Naive thymus-derived CD8-positive, alpha-beta T cell (primary cell): ENCODE measurements around the gene RHOT1. TPM values are rescaled to one million over a fixed set of nuclear protein-coding genes. Genes with fewer than 3 reads are reported as not detected.
"Not testable (repeated sequence)": the region's sequence is repeated elsewhere in the genome, so short reads cannot be mapped to it uniquely, and the experiment has no call there.

ENCODE experiments used
- ATAC-seq, 2 donors: fragments of 150-1000 bp; cut with Tn5 transposase in 1 of 2; sonication (Bioruptor Pico), chemical (Tn5 transposase) in 1 of 2; 1 replicate in 1 of 2; 2 replicates in 1 of 2; pipeline ENCODE4 v1.10.0; 2021; ENCODE audit warnings: mild to moderate bottlenecking in 2 of 2, moderate library complexity in 2 of 2
- POLR2A ChIA-PET: fragments of 350-600 bp; sonication (Branson Sonifier 250); formaldehyde crosslinking; loops from one replicate; lab custom pipeline; 2021; ENCODE audit warnings: antibody characterized with exemption; lab: Charles Lee
- DNase-seq, 10 donors: peaks; one replicate each; pipeline versions ENCODE4 v3.0.0 to v3.0.0-alpha.2; 2020 to 2022
- H3K27ac Mint-ChIP-seq, 10 donors: one replicate each; pipeline ENCODE4 v1.8.0; 2020 to 2022; ENCODE audit warnings: mild to moderate bottlenecking in 10 of 10, mixed read lengths in 10 of 10, moderate library complexity in 4 of 10, inconsistent platforms in 1 of 10
- H3K27me3 Mint-ChIP-seq, 5 donors: one replicate each; pipeline ENCODE4 v1.8.0; 2021 to 2022; ENCODE audit warnings: mixed read lengths in 5 of 5
- H3K36me3 Mint-ChIP-seq, 3 donors: one replicate each; pipeline ENCODE4 v1.8.0; 2020 to 2022; ENCODE audit warnings: mixed read lengths in 3 of 3, mild to moderate bottlenecking in 2 of 3, inconsistent platforms in 1 of 3
- H3K4me1 Mint-ChIP-seq, 4 donors: one replicate each; pipeline ENCODE4 v1.8.0; 2021 to 2022; ENCODE audit warnings: mixed read lengths in 4 of 4
- H3K4me3 Mint-ChIP-seq, 10 donors: one replicate each; pipeline ENCODE4 v1.8.0; 2020 to 2022; ENCODE audit warnings: mild to moderate bottlenecking in 10 of 10, mixed read lengths in 10 of 10, moderate library complexity in 6 of 10, inconsistent platforms in 1 of 10
- H3K9me3 Mint-ChIP-seq, 9 donors: one replicate each; pipeline ENCODE4 v1.8.0; 2020 to 2022; ENCODE audit warnings: mixed read lengths in 9 of 9, mild to moderate bottlenecking in 3 of 9, inconsistent platforms in 1 of 9, moderate library complexity in 1 of 9
- polyA plus RNA-seq, 3 donors: library from polyadenylated mRNA; unstranded; fragments of 300-500 nt; fragmentation: Illumina TruSeq; gene quantifications; one replicate each; pipeline ENCODE4 v1.2.3, GENCODE V29; 2021
- total RNA-seq, 8 experiments: library from RNA in 2 of 8; stranded (reverse) in 2 of 8; gene quantifications; one replicate each; pipeline ENCODE4 v1.2.3 and lab custom pipeline; 2021 to 2026

The RHOT1 gene
- total RNA-seq: 10 to 100 TPM; 32.2 to 35.6 TPM
- 10 to 100 TPM; 17.8 to 26.7 (median 24.7) TPM for polyA plus RNA-seq
- 44.8 to 63.8 (median 54.5) reads per million in 6 experiments for total RNA-seq (lab: John Stamatoyannopoulos, UW)

DNA sequence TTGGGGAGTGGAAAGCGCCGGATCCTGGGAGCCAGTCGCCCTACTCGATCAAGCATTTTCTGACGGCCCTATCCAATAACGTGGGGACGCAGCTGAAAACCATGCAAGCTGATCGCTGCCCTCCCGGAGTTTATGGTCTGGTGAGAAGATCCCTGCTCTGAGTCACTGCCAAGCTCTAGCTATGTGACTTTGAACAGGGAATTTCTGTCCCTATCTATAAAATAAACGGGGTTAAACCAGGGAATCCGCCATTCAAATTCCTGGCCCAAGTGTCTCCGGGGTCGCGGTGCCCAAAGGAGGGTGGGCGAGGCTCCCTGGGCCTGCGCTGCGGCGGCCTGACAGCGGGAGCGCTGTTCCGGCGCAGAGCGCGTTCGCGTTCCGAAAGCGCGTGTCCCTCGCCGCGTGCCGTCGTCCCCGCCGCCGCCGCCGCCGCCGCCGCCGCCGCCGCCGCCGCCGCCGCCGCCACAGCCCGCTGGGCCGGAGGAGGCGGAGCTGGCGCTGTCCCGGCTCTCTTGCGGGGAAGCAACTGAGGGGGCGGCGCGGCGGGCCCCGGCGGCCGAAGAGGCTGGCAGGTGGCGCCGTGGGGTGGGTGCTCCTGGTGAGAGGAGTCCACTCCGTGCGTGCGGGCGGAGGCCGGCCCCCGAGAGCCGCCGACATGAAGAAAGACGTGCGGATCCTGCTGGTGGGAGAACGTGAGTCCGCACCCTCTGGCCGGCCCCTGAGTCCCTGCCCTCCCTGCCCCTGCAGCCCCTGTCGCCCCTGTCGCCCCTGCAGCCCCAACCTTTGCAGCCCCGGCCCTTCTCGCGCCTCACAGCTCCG, at the start of gene RHOT1:
TSS of gene RHOT1 (plus strand) at position 465 of the 819 bp plus-strand sequence. CDS start at position 656, 191 bp downstream.
- POLR2A ChIA-PET: interaction anchor here (1.1 to 2.0 kb wide), 4 partner anchors 12 to 134 kb away, joined by 4 to 8 read pairs (median 4); no protein-coding TSS in a partner anchor
- peak within 1 kb of the TSS; percentile 89 to 97 (median 92) for H3K27ac Mint-ChIP-seq
- H3K4me1 Mint-ChIP-seq: peaks cover 5 to 51% (median 32%) of the 10 kb centered on the region in 4 donors

GRCh38 chr17:32099686-32100085, 42.6 kb upstream of the RHOT1 start:
- no peaks in the 10 kb centered on the region for H3K27me3 Mint-ChIP-seq
- no peak overlapping the region for H3K27ac Mint-ChIP-seq
- H3K36me3 Mint-ChIP-seq: no peaks in the 10 kb centered on the region
- no peak for DNase-seq
- ATAC-seq: no peak
- peaks cover 11 to 24% (median 19%) of the 10 kb centered on the region in 4 donors for H3K4me1 Mint-ChIP-seq
- no peaks in the 10 kb centered on the region for H3K9me3 Mint-ChIP-seq
- POLR2A ChIA-PET: no interaction called here
- H3K4me3 Mint-ChIP-seq: no peak overlapping the region

More for the DNA sequence above, at the start of gene RHOT1:
- Mint-ChIP-seq H3K4me3 (peak within 1 kb of the TSS; percentile 94 to 100 (median 96)), H3K27me3 (no peaks in the 10 kb centered on the region), H3K36me3 (peaks cover 0 to 6% (median 0%) of the 10 kb centered on the region in 3 donors), H3K9me3 (no peaks in the 10 kb centered on the region)
- ATAC-seq (peak; percentile 82 to 84), DNase-seq (peak; percentile 48 to 81 (median 75))

DNA sequence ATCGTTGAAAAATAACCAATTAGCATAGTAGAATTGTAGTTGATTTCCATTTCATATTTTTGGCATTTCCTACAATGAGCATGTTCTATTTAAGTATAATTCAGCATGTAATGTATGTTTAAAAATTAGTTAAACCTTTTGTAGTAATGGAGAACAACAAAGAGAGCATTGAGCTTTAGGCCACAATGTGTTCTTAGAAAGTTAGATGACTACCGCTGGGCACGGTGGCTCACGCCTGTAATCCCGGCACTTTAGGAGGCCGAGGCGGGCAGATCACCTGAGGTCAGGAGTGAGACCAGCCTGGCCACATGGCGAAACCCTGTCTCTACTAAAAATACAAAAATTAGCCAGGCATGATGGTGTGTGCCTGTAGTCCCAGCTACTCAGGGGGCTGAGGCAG, 42.0 kb upstream of the RHOT1 start:
- H3K36me3 Mint-ChIP-seq, H3K27me3 Mint-ChIP-seq, H3K9me3 Mint-ChIP-seq, POLR2A ChIA-PET, H3K4me3 Mint-ChIP-seq, H3K27ac Mint-ChIP-seq, ATAC-seq: not testable (repeated sequence)
- H3K4me1 Mint-ChIP-seq: peaks cover 12 to 26% (median 23%) of the 10 kb centered on the region in 4 donors
- DNase-seq: peak in 1 of 10 donors; percentile 3

DNA sequence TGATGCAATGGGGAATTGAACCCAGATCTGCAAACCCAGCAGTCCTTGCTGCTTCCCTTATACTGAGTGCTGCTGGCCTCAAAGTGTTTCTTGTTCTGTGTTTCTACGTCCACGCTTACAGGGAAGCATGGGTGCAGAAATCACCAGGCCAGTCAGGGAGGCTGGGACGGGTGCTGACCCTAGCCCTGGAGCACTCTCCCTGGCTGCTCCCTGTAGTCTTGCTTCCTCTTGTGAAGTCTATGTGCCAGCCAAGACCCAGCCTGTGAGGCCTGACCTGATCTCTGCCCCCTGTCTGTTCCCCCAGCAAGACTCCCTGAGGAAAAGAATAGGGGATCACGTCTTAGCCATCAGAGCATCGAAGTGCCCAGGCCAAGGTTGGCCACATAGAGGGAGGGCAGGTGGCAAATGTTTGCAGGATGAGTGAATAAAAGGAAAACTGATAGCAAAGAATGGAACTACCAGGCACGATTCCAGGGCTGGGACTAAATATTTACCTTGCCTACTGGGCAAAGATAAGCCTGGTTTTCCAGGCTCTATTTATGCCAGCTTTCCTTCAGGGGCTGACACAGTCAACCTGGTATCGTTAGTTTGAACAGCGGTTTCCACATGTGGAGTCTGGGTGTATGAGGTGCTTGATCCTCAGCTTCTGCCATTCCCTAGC, 41.2 kb upstream of the RHOT1 start:
- no peaks in the 10 kb centered on the region for H3K36me3 Mint-ChIP-seq
- no peaks in the 10 kb centered on the region for H3K9me3 Mint-ChIP-seq
- ATAC-seq: no peak
- no peaks in the 10 kb centered on the region for H3K27me3 Mint-ChIP-seq
- peaks cover 13 to 30% (median 27%) of the 10 kb centered on the region in 4 donors for H3K4me1 Mint-ChIP-seq
- H3K27ac Mint-ChIP-seq: peak overlapping the region in 1 of 10 donors; percentile 45
- H3K4me3 Mint-ChIP-seq: no peak overlapping the region
- DNase-seq: peak in 1 of 10 donors; percentile 7
- POLR2A ChIA-PET: interaction anchor here (0.6 kb wide), 1 partner anchor 93 kb away, joined by 3 read pairs; no protein-coding TSS in a partner anchor

- POLR2A ChIA-PET: no interaction called here
- Mint-ChIP-seq H3K4me1 (peaks cover 18 to 37% (median 33%) of the 10 kb centered on the region in 4 donors), H3K27ac (peak overlapping the region in 7 of 10 donors; percentile 10 to 86 (median 56)), H3K4me3 (no peak overlapping the region), H3K9me3 (no peaks in the 10 kb centered on the region), H3K36me3 (no peaks in the 10 kb centered on the region), H3K27me3 (no peaks in the 10 kb centered on the region)
- no peak for ATAC-seq
- DNase-seq: peak in 1 of 10 donors; percentile 4
Observed at GRCh38 chr17:32102172-32102571, 40.1 kb upstream of the RHOT1 start.

GRCh38 chr17:32102646-32103186, 39.6 kb upstream of the RHOT1 start:
- Mint-ChIP-seq H3K4me1 (peaks cover 19 to 42% (median 37%) of the 10 kb centered on the region in 4 donors), H3K27ac (peak overlapping the region in 6 of 10 donors; percentile 10 to 97 (median 65)), H3K9me3 (no peaks in the 10 kb centered on the region), H3K4me3 (no peak overlapping the region), H3K27me3 (no peaks in the 10 kb centered on the region), H3K36me3 (no peaks in the 10 kb centered on the region)
- POLR2A ChIA-PET: interaction anchor here (2.4 kb wide), 1 partner anchor 24 kb away, joined by 21 read pairs; no protein-coding TSS in a partner anchor
- ATAC-seq: no peak
- peak in 1 of 10 donors; percentile 8 for DNase-seq

DNA sequence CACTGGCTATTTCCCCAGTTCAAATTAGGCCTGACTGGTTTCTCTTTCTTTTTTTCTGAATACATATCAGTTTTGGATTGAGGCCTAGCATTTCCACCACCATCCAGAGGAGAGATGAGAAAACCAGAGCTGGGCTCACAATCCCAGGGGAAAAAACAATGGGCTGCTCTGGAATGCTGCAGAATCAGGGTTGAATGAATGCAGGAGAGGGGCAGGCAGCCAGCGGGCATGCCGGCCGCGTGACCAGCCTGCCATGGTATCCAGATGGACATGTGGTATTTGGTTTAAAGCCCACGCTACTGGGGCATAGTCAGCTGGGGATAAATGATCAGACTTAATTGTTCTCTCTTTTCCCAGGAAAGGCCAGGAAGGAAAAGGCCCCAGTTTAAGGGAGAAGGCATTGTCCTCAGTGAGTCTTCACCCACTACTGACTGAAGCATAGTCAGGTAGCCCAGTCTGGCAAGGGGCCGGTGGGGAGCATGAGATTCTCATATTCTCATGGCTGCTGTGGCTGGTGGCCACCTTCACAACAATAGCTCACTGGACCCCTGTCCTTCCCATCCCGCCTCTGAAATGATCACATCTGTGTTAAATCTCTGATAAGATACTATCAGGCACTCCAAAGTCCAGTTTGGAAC, 38.7 kb upstream of the RHOT1 start:
- no peaks in the 10 kb centered on the region for H3K36me3 Mint-ChIP-seq
- peak overlapping the region in 9 of 10 donors; percentile 54 to 83 (median 79) for H3K4me3 Mint-ChIP-seq
- no peaks in the 10 kb centered on the region for H3K27me3 Mint-ChIP-seq
- POLR2A ChIA-PET: interaction anchor here (0.6 to 2.4 kb wide), 6 partner anchors 22 to 38 kb away, joined by 3 to 21 read pairs (median 5); partner anchors contain the start of gene RHOT1
- ATAC-seq (no peak), DNase-seq (peak in 1 of 10 donors; percentile 0)
- H3K4me1 Mint-ChIP-seq: peaks cover 19 to 44% (median 39%) of the 10 kb centered on the region in 4 donors
- H3K27ac Mint-ChIP-seq: peak overlapping the region; percentile 84 to 100 (median 96)
- H3K9me3 Mint-ChIP-seq: no peaks in the 10 kb centered on the region

DNA sequence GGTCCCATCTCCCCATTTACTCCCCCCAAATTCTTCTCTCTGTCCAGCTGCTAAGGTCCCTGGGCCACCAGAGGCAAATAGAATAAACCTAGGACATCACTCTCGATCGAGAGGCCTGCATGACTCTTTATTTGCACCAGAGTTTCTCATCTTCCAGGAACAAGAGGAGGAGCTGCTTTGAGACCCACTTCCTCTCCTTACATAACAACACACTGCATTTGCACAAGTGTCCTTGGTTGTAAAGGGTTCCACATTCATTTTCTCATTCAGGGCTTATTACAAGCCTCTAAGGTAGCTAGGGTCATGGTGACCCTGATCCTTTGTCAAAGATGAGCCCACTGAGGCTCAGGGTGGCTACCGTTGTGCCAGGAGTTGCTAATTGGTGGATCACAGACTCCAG, 38.1 kb upstream of the RHOT1 start:
- DNase-seq (peak in 4 of 10 donors; percentile 16 to 43 (median 27)), ATAC-seq (peak; percentile 59 to 63)
- H3K9me3 Mint-ChIP-seq: no peaks in the 10 kb centered on the region
- H3K27me3 Mint-ChIP-seq: no peaks in the 10 kb centered on the region
- peak overlapping the region; percentile 54 to 83 (median 78) for H3K4me3 Mint-ChIP-seq
- no peaks in the 10 kb centered on the region for H3K36me3 Mint-ChIP-seq
- POLR2A ChIA-PET: interaction anchor here (0.6 to 2.4 kb wide), 7 partner anchors 23 to 97 kb away, joined by 3 to 21 read pairs (median 5); partner anchors contain the start of genes LRRC37B and RHOT1
- H3K27ac Mint-ChIP-seq: peak overlapping the region; percentile 84 to 100 (median 96)
- H3K4me1 Mint-ChIP-seq: peaks cover 19 to 44% (median 39%) of the 10 kb centered on the region in 4 donors

GRCh38 chr17:32106471-32106981, 35.8 kb upstream of the RHOT1 start:
- H3K27me3 Mint-ChIP-seq, H3K9me3 Mint-ChIP-seq, DNase-seq, H3K36me3 Mint-ChIP-seq: not testable (repeated sequence)
- H3K4me3 Mint-ChIP-seq: peak overlapping the region in 9 of 10 donors; percentile 5 to 69 (median 51)
- peak overlapping the region; percentile 34 to 91 (median 77) for H3K27ac Mint-ChIP-seq
- POLR2A ChIA-PET: interaction anchor here (0.6 to 1.1 kb wide), 3 partner anchors 11 to 47 kb away, joined by 3 to 5 read pairs (median 4); no protein-coding TSS in a partner anchor
- peak in 1 of 2 donors; percentile 19 for ATAC-seq
- H3K4me1 Mint-ChIP-seq: peaks cover 19 to 48% (median 43%) of the 10 kb centered on the region in 4 donors

GRCh38 chr17:32107194-32107593, 35.1 kb upstream of the RHOT1 start:
- POLR2A ChIA-PET: interaction anchor here (0.6 to 1.1 kb wide), 3 partner anchors 11 to 48 kb away, joined by 3 to 5 read pairs (median 4); no protein-coding TSS in a partner anchor
- peak overlapping the region; percentile 34 to 91 (median 80) for H3K27ac Mint-ChIP-seq

GRCh38 chr17:32110596-32110995, 31.7 kb upstream of the RHOT1 start:
- Mint-ChIP-seq H3K27me3 (no peaks in the 10 kb centered on the region), H3K4me1 (peaks cover 9 to 34% (median 25%) of the 10 kb centered on the region in 4 donors), H3K4me3 (no peak overlapping the region), H3K36me3 (no peaks in the 10 kb centered on the region), H3K27ac (no peak overlapping the region), H3K9me3 (no peaks in the 10 kb centered on the region)
- POLR2A ChIA-PET: no interaction called here
- ATAC-seq (no peak), DNase-seq (no peak)

More at GRCh38 chr17:32107194-32107593, 35.1 kb upstream of the RHOT1 start:
- DNase-seq (peak in 2 of 10 donors; percentile 29 to 35), ATAC-seq (peak; percentile 61 to 66)
- H3K36me3 Mint-ChIP-seq, H3K9me3 Mint-ChIP-seq, H3K27me3 Mint-ChIP-seq: not testable (repeated sequence)
- peak overlapping the region in 8 of 10 donors; percentile 14 to 69 (median 48) for H3K4me3 Mint-ChIP-seq
- peaks cover 15 to 49% (median 42%) of the 10 kb centered on the region in 4 donors for H3K4me1 Mint-ChIP-seq
